GM19324 (cell line): ENCODE measurements around the gene TSPAN4.

Experiments used
- ATAC-seq: cut with Tn5 transposase; IDR thresholded peaks from one replicate; pipeline ENCODE4 v1.9.1; 2021; ENCODE audit warnings: mild to moderate bottlenecking, moderate library complexity; ENCODE audit not compliant: unreplicated experiment, low FRiP score

The TSPAN4 gene

DNA sequence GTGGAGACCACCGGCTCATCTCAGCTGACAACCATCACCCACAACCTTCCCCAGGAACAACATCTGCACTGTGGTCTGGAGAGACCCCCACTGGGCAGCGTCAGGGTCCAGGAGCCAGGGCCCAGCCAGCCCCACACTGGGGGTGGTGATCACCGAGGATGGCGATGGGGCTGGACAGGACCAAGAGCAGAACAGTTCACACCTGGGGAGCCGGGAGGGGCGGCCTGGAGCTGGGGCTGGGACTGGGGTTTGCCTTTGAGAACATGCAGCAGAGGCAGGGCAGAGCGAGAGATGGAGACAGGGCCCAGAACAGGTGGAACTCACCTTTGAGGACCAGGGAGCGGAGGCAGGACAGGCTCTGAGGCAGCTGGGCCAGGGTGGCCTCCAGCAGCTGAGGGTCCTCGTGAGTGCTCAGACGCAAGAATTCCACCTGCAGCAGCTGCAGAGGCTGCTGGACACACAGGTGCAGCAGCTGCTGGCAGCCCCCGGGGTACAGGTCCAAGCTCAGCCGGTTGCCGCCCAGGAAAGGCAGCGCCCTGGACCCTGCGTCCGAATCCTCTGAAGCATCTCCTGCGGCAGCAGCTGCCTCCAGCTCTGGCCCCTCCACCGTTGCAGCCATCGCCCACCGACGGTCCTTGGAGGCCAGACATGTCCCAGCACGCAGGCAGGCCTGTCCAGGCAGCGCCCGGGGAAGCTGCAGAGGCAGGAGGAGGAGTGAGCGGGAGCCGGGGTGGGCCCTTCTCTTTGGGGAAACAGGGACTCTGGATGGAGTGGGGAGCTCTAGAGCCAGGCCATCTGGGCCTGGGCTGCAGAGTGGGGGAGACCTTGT, 38.7 kb upstream of the TSPAN4 start:
- ATAC-seq, result no peak

DNA sequence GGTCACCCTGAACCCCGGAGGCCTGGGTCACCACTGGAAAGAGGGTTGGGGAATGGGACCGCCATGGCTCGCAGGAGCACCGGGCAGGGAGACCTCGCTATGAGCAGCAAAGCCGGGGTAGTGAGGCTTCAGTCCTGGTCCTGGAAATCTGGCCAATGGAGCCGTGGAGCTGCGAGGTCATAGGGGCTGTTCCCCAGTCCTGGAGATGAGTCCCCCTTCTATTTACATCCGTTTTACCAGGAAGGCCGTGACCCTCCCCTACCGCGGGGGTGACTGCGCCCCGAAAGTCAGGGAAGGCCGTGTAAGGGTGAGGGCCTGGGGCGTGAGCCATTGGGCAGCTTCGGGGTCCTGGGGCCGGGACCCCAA, 38.1 kb upstream of the TSPAN4 start:
- ATAC-seq, result no peak

DNA sequence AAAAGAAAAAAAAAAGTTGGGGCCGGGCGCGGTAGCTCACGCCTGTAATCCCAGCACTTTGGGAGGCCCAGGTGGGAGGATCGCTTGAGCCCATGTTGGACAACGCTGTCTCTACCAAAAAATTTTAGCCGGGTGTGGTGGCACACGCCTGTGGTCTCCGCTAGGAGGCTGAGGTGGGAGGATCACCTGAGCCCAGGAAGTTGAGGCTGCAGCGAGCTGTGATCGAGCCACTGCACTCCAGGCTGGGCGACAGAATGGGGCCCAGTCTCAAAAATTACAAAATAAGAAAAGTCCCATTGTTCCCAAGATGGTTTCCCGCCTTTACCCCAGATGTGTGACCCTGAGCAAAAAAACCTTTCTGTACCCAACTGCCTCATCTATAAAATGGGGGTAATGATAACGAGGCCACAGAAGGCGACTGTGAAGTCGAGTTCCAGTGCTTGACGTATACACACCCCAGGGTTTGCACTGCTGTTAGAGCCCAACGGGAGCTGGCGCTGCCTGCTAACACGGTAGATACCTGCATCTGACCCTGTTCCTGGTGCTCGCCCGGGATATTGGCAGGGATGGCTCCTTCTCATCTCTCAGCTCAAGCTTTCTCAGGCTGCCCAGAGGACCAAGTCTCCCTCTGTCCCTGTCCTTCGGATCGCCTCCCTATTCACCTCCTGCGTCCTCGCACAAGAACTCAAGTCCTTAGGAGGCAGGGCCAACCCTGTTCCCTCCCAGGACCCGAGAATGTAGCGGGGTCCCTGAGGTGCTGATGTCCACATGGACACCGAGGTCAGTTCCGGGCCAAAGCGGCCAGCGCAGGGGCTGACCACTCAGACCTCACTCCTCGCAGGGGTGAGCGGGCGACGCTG, 34.0 kb upstream of the TSPAN4 start:
- no peak for ATAC-seq

DNA sequence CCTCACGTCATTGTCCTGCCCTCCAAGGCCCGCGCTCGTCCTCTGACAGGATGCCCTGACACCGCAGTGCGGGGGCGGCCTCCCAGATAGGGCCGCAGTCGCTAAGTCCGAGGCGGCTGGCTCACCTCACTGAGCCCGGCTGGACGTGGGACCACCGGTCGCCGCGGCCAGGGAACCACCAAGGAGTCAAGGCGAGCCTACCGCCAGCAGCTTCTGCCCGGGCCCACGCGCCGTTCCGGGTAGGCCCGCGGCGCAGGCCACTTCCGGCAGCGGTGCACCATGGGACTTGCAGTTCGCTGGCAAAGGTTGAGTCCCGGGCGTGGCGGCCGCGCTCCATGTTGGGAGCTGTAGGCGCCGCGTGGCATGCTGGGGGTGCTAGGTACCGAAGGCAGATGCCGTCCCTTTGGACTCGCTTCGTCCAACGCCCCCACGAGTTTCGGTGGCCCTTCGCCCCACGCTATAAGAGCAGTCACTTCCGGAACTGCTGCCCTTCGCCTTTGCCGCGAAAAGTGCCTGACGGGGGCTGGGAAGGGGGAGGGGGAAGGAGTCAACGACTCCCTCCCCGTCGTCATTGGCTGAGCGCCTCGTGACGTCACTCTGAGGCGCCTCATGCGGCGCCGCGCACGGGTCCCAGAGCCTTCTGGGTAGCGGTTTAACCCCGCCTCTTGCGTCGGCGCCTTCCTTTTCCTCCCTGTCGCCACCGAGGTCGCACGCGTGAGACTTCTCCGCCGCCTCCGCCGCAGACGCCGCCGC, 33.2 kb upstream of the TSPAN4 start, which contains the start of gene RPLP2:
RPLP2 (plus strand) TSS at position 681 of the 753 bp plus-strand sequence. CDS start 268 bp downstream, outside the sequence.
- ATAC-seq, result peak; percentile 78

DNA sequence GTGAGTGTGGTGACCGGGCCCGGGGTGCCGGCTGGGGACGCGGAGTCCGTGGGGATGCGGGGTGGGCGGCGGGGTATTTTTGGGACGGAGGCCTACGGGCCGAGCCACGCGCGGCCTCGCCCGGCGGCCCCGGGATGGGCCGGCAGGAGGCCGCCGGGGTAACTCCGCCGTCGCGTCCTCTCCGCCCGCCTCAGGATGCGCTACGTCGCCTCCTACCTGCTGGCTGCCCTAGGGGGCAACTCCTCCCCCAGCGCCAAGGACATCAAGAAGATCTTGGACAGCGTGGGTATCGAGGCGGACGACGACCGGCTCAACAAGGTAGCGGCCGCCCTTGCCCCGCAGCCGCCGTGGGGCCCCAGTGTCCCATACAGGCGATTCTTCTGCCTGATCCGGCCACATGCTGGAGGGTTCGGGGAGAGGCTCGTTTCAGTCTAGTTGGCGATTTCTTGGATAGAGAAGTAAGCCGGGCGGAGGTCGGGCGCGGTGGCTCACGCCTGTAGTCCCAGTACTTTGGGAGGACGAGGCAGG, 32.5 kb upstream of the TSPAN4 start:
- ATAC-seq, result no peak

DNA sequence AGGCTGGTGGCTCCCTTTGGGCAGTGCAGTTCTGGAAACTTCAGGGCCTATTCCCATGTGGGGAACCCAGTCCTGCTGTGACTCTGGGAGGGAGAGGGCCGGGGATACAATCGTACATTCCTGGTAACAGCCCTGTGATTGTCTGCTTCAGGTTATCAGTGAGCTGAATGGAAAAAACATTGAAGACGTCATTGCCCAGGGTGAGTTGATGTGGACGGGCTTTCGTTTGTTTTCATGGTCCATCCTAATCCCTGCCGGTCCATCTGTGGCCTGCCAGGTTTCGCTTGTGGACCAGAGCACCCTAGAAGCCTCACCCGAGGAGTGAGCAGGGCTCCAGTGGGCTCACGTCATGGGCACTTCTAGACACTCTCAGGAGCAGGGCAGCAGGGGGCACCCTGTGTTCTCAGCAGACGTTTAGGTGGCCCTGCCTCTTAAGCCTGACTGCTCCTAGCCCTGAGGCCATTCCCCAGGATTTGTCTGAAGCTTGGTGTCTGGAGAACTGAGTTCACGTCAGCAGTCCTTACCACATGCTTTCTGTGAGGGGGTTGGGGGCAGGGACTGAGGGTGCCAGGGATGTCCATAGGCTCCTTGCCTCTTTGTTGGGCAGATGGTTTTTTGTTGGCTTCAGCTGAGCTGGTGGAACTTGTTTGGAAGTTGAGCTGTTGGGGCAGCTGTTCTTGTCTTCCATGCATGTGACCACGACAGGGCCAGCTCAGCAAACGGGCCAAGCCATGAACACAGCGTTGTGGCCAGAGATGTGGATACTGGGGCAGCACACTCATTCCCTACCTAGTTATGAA, 31.0 kb upstream of the TSPAN4 start:
- ATAC-seq, result no peak

DNA sequence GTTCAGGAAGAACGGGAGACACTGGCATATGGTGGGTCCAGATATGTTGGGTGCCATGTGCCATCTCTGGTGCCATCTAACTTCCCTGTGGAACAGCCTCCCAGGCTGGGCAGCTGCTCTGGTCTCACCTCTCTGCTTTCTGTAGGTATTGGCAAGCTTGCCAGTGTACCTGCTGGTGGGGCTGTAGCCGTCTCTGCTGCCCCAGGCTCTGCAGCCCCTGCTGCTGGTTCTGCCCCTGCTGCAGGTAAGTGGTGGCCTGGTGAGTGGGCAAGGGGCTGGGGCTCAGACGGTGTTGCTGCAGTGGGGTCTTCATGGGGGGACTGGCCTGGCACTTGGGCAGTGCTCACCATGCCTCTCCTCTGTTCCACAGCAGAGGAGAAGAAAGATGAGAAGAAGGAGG, 30.3 kb upstream of the TSPAN4 start:
- no peak for ATAC-seq

DNA sequence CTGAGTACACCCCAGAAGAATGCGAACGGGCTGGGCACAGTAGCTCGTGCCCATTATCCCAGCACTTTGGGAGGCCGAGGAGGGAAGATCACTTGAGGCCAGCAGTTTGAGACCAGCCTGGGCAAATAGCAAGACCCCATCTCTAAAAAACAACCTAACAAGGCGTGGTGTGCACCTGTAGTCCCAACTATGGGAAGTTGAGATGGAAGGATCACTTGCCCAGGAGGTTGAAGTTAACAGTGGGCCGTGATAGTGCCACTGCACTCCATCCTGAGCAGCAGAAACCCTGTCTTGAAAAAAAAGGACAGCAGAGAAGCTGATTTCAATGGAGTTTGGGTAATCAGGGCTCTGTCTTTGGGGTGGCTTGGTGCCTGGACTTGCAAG, 29.6 kb upstream of the TSPAN4 start:
- no peak for ATAC-seq

DNA sequence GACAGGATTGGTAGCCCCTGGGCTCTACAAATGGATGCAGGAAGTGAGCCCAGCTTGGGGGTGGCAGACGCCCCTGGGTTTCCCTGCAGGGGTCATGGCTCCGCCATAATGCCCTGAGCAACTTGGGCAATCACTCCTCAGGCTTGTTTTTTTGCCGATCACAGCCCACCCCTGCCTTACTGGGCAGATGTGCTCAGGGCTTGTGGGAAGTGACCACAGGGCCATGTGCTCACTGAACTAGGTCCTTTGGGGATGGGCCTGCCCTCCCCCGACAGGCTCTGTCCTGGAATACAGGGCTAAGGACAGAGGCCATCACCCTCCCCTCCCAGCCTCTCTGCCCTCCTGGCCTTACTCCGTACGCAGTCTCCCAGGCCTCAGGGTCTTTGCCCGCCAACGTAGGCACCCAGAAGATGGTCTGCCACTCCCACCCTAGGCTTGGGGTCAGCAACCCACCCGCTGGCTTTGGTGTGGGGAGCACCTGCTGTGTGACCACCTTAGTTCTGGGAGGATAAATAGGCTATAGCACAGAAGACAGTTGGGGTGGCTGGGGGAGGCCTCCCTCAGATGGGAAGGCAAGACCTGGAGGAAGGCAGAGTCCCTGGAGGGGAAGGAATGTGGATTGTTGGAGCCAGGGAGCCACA, 29.1 kb upstream of the TSPAN4 start:
- ATAC-seq, result no peak

DNA sequence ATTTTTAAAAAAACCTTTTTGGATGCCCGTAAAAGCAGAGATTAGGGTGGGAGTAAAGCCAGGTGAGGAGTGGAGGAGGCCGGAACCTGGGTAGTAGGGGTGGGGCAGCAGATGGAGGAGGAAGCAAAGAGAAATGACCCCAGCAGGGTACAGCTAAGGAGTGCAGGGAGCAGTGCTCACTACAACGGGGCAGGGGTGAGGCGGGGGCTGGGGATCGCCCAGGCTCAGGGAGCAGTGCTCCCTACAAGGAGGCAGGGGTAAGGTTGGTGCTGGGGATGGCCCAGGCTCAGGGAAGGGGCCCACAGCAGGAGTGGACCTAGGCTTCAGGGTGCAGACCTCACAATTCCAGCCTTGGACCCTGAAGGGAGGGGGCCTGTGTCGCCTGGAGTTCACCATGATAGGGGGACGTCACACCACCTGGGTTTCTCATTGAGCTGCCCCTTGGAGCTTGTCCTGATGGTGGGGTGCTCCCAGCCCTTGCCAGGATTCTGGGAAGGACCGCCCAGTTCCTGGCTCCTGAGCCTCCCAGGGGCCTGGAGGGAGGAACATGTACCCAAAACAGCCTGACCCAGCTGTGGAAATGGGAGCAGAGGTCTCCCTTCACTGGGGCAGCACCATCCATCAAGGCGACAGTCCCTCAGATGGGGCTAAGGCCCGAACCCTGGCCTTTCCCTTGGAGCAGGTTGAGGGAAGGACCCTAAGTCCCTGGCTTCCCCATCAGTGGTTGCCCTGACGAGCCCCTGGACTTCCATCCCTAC, 26.8 kb upstream of the TSPAN4 start:
- no peak for ATAC-seq

DNA sequence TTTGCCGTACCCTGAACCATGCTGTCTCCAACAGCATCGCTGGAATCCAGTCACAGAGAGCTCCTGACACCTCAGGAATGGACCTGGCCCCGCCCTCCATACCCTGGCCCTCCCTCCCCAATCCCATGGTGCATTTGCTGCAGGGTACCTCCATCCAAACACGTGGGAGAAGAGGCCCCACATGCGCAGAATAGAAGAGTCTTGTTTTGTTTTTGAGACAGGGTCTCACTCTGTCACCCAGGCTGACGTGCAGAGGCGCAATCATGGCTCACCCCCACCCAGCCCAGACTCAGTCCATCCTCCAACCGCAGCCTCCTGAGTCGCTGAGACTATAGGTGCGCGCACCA, 26.2 kb upstream of the TSPAN4 start:
- no peak for ATAC-seq

DNA sequence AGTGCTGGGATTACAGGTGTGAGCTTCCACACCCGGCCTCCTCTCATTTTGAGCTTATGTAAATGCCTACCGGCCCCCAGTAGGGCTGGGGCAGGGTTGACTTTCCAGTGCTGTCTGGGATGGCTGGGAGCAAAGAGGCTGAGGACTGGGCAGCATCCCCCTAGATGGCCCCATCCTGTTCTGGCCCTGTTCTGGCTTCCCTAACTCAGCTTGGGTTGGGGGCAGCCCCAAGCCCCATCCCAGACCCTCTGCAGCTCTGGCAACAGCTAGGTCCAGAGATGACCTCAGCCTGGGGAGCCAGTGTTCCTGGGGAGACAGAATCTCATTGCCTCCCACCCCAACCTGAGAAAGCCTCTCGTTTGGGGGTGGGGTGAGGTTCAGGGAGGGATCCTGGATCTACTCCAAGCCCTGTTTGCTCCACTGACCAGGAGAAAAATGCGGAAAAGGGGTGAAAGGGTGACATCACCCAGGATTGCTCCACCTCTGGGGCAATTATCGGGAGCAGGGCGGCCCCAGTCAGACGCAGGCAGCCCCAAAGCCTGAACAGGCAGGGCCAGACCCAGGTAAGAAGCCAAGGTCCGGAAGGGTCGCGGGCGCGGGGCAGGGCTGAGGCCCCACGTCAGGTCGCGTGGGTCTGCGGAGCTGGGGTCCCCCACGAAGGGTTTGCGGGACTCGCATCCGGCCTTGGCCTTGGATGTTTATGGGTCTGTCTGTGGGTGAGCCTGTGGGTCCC, 24.1 kb upstream of the TSPAN4 start, which contains the start of gene PNPLA2:
PNPLA2 (plus strand) TSS at position 519 of the 733 bp plus-strand sequence. CDS start 805 bp downstream, outside the sequence.
- ATAC-seq, result no peak

DNA sequence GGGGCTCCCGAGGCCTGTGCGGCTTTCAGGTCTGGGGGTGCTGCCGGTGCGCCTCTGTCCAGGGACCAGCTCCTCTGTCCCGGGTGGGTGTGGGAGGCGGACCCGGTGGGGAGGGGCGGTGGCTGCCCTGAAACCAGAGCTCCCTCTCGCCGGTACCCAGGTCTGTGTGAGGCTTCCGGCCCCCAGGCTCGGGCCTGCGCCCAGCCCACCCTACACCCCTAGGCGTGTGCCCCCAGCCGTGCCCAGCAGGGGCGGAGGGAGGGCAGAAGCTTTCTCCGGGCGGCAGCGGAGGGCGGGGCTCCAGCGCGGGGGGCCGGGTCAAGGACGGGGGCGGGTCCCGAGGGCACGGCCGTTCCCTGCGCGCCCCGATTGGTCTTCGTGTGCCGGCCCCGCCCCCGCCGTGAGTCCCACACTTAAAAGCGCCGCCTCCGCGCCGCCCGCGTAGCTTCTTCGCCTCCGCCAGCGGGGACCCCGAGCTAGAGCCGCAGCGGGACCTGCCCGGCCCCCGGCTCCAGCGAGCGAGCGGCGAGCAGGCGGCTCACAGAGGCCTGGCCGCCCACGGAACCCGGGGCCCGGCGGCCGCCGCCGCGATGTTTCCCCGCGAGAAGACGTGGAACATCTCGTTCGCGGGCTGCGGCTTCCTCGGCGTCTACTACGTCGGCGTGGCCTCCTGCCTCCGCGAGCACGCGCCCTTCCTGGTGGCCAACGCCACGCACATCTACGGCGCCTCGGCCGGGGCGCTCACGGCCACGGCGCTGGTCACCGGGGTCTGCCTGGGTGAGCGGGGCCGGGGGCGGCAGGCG, 23.3 kb upstream of the TSPAN4 start:
- peak; percentile 72 for ATAC-seq

DNA sequence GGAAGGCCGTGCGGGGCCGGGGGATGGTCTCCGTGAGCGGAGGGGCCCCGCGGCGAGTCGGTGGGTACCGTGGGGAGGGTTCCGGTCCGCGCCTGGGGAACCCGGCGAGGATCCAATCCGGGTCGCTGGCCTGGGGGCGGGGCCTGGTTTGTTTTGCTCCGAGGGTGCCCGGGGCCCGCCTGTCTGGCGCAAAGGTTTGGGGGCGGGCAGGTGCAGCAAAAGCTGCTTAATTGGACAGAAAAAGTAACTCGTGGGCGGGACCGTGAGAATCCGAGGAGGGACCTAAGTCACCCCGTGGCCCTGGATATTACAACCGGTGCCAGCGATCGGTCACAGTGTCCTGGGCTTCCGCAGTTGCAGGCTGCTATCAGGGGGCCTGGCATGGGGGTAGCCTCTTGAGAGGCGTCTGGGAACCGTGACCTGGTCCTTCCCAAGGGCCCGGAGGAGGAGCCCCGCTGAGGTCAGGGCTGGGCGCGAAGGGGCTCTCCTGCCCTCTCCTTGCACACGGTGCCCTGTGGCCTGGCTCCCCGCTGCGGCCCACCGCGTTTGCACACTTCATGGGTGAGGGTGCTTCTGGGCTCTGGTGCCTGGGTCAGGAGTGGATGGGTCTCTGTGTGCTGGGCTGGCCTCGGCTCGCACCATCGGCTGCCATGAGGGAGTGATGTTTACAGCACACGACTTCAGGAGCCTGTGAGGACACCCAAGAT, 22.6 kb upstream of the TSPAN4 start:
- ATAC-seq, result peak; percentile 69

DNA sequence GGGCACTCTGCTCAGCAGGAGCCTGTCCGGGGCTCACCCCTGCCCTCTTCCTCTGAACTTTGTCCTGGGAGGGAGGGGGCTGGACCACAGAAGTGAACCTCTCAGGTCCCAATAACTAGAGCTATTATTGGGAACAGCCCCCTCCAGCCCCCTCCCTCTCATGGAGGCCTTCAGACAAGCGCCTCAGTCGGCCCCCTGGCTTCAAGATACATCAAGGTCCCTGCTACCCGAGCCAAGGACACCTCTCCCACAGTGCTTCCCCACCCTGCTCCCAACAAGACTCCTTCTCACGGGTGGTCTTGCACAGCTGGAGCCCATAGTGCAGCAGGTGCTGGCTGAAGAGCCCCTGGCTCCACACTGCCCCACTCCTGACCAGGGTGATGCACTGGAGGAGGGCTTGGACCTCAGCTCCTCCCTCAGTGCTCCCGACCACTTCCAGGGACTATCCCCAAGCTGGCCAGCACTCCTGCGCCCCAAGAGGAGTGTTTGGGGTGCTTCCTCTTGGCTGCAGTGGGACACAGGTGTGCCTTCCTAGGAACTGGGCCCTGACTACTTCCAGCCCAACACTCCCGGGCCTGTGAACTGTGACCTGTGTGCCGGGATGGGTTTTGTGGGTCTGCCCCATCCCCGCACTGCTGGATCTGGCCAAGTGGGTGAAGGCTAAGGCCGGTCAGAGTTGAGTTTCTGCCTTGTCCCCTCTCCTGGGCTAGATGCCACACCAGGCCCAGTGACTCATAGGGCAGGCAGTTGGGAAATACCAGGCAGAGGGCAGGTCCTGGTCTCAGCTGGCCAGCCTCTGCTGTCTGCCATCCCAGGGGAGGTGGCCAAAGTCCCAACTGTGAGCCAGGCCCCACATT, 21.8 kb upstream of the TSPAN4 start:
- no peak for ATAC-seq
